Mesendoderm (in vitro differentiated cells): ENCODE results near the gene FHAD1.

ENCODE experiments used
- DNase-seq: peaks from one replicate; pipeline ENCODE4 v3.0.0; 2013
- H2AK5ac ChIP-seq: 2 replicates; pipeline ENCODE4 v1.6.1; 2013; ENCODE audit warnings: low read length, inconsistent platforms
- H2BK120ac ChIP-seq: 2 replicates; pipeline ENCODE4 v1.6.1; 2013; ENCODE audit warnings: low read depth, mild to moderate bottlenecking, low read length, moderate library complexity, mixed read lengths
- H2BK15ac ChIP-seq: replicated peaks from 2 replicates; pipeline ENCODE4 v1.6.1; 2013; ENCODE audit warnings: low read depth, mild to moderate bottlenecking, moderate library complexity
- H2BK5ac ChIP-seq: 2 replicates; pipeline ENCODE4 v1.6.1; 2013; ENCODE audit warnings: low read length, inconsistent platforms
- H3K18ac ChIP-seq: 2 replicates; pipeline ENCODE4 v1.6.1; 2013; ENCODE audit warnings: mild to moderate bottlenecking, low read length, mixed read lengths
- H3K23ac ChIP-seq: one replicate; pipeline ENCODE4 v1.6.1; 2013; ENCODE audit warnings: low read length
- H3K27ac ChIP-seq: 2 replicates; pipeline ENCODE4 v1.5.1; 2013; ENCODE audit warnings: low read depth, mild to moderate bottlenecking, inconsistent platforms, low read length, moderate library complexity
- H3K27me3 ChIP-seq: 2 replicates; pipeline ENCODE4 v1.6.1; 2013; ENCODE audit warnings: low read length, control low read depth, mild to moderate bottlenecking, inconsistent platforms; ENCODE audit not compliant: insufficient read depth, poor library complexity
- H3K36me3 ChIP-seq: 2 replicates; pipeline ENCODE4 v1.6.1; 2013; ENCODE audit warnings: low read length, inconsistent platforms; ENCODE audit not compliant: control insufficient read depth, insufficient read depth
- H3K4ac ChIP-seq: one replicate; pipeline ENCODE4 v1.6.1; 2013; ENCODE audit warnings: low read depth, mild to moderate bottlenecking, low read length, moderate library complexity
- H3K4me1 ChIP-seq: 2 replicates; pipeline ENCODE4 v1.6.1; 2013; ENCODE audit warnings: low read depth, low read length, inconsistent platforms; ENCODE audit not compliant: control insufficient read depth
- H3K4me2 ChIP-seq: 2 replicates; pipeline ENCODE4 v1.6.1; 2013; ENCODE audit warnings: low read length
- H3K4me3 ChIP-seq: 2 replicates; pipeline ENCODE4 v1.5.1; 2013; ENCODE audit warnings: mild to moderate bottlenecking, low read length
- H3K56ac ChIP-seq: one replicate; pipeline ENCODE4 v1.6.1; 2013; ENCODE audit warnings: low read length
- H3K79me1 ChIP-seq: 2 replicates; pipeline ENCODE4 v1.6.1; 2013; ENCODE audit warnings: low read length, inconsistent platforms
- H3K79me2 ChIP-seq: 2 replicates; pipeline ENCODE4 v1.6.1; 2013; ENCODE audit warnings: mild to moderate bottlenecking, low read length; ENCODE audit not compliant: control insufficient read depth, insufficient read depth
- H3K9ac ChIP-seq: 2 replicates; pipeline ENCODE4 v1.6.1; 2013; ENCODE audit warnings: low read length, inconsistent platforms
- H4K5ac ChIP-seq: one replicate; pipeline ENCODE4 v1.6.1; 2013; ENCODE audit warnings: low read length
- H4K8ac ChIP-seq: one replicate; pipeline ENCODE4 v1.6.1; 2013; ENCODE audit warnings: low read depth, mild to moderate bottlenecking, control low read depth, low read length, moderate library complexity
- WGBS: extraction: QIAGEN DNeasy Blood & Tissue Kit; methylation state at CpG from one replicate; pipeline ENCODE4 v1.1.7; 2013; ENCODE audit warnings: low lambda C conversion rate, missing lambda C conversion rate; ENCODE audit not compliant: insufficient coverage; ENCODE audit errors: extremely low coverage; 5-methylcytosine and 5-hydroxymethylcytosine counted together

Gene FHAD1

GRCh38 chr1:15345705-15346345, 98.8 kb downstream of the FHAD1 start:
- H3K4me2 ChIP-seq: no peak overlapping the region
- H3K27me3 ChIP-seq: no peaks in the 10 kb centered on the region
- H3K79me1 ChIP-seq: no peaks in the 10 kb centered on the region
- no peak overlapping the region for H3K23ac ChIP-seq
- no peak overlapping the region for H4K5ac ChIP-seq
- no peaks in the 10 kb centered on the region for H3K4me1 ChIP-seq
- no peaks in the 10 kb centered on the region for H3K79me2 ChIP-seq
- no peak overlapping the region for H3K18ac ChIP-seq
- no peak overlapping the region for H4K8ac ChIP-seq
- DNase-seq: no peak
- H3K36me3 ChIP-seq: no peaks in the 10 kb centered on the region
- H2BK120ac ChIP-seq: no peak overlapping the region
- H3K56ac ChIP-seq: no peak overlapping the region
- H3K4me3 ChIP-seq: no peak overlapping the region
- no peak overlapping the region for H3K4ac ChIP-seq
- no CpG with 5 or more reads among the region's 17 CpGs for WGBS
- H3K9ac ChIP-seq: no peak overlapping the region
- H2AK5ac ChIP-seq: no peak overlapping the region
- H2BK5ac ChIP-seq: no peak overlapping the region
- H2BK15ac ChIP-seq: no peak overlapping the region
- no peak overlapping the region for H3K27ac ChIP-seq

GRCh38 chr1:15346346-15347030, 99.5 kb downstream of the FHAD1 start:
- H3K23ac ChIP-seq: no peak overlapping the region
- no peak overlapping the region for H2BK120ac ChIP-seq
- no peaks in the 10 kb centered on the region for H3K36me3 ChIP-seq
- H2BK15ac ChIP-seq: no peak overlapping the region
- DNase-seq: no peak
- H3K4me2 ChIP-seq: no peak overlapping the region
- no peak overlapping the region for H3K4ac ChIP-seq
- H4K5ac ChIP-seq: no peak overlapping the region
- H3K56ac ChIP-seq: no peak overlapping the region
- no CpG with 5 or more reads among the region's 14 CpGs for WGBS
- H3K4me3 ChIP-seq: no peak overlapping the region
- H3K4me1 ChIP-seq: no peaks in the 10 kb centered on the region
- no peak overlapping the region for H3K18ac ChIP-seq
- no peak overlapping the region for H2AK5ac ChIP-seq
- no peaks in the 10 kb centered on the region for H3K79me2 ChIP-seq
- no peak overlapping the region for H3K9ac ChIP-seq
- H3K27me3 ChIP-seq: no peaks in the 10 kb centered on the region
- no peak overlapping the region for H4K8ac ChIP-seq
- no peaks in the 10 kb centered on the region for H3K79me1 ChIP-seq
- no peak overlapping the region for H3K27ac ChIP-seq
- H2BK5ac ChIP-seq: no peak overlapping the region

- Histone ChIP-seq H3K36me3 (no peaks in the 10 kb centered on the region), H3K4ac (no peak overlapping the region), H3K56ac (no peak overlapping the region), H3K27me3 (no peaks in the 10 kb centered on the region), H3K4me1 (no peaks in the 10 kb centered on the region), H2AK5ac (no peak overlapping the region), H3K4me3 (no peak overlapping the region), H2BK5ac (no peak overlapping the region), H3K27ac (no peak overlapping the region), H3K9ac (no peak overlapping the region), H4K5ac (no peak overlapping the region), H3K23ac (no peak overlapping the region), H2BK120ac (no peak overlapping the region), H3K4me2 (no peak overlapping the region), H3K79me2 (no peaks in the 10 kb centered on the region), H4K8ac (no peak overlapping the region), H3K18ac (no peak overlapping the region), H3K79me1 (no peaks in the 10 kb centered on the region), H2BK15ac (no peak overlapping the region)
- WGBS: no CpG with 5 or more reads among the region's 7 CpGs
- DNase-seq: no peak
Observed at GRCh38 chr1:15347182-15347581, 100.2 kb downstream of the FHAD1 start.

GRCh38 chr1:15348648-15349047, 101.6 kb downstream of the FHAD1 start:
- H3K4me1 ChIP-seq: no peaks in the 10 kb centered on the region
- no CpG with 5 or more reads among the region's 9 CpGs for WGBS

GRCh38 chr1:15349133-15349532, 102.1 kb downstream of the FHAD1 start:
- H3K36me3 ChIP-seq: no peaks in the 10 kb centered on the region
- H2BK120ac ChIP-seq: no peak overlapping the region
- H3K9ac ChIP-seq: no peak overlapping the region
- H3K56ac ChIP-seq: no peak overlapping the region
- H3K4me1 ChIP-seq: no peaks in the 10 kb centered on the region
- H3K27ac ChIP-seq: no peak overlapping the region
- H3K4ac ChIP-seq: no peak overlapping the region
- no peak overlapping the region for H4K5ac ChIP-seq
- H2AK5ac ChIP-seq: no peak overlapping the region
- no peaks in the 10 kb centered on the region for H3K79me1 ChIP-seq
- no peak overlapping the region for H2BK5ac ChIP-seq
- H3K18ac ChIP-seq: no peak overlapping the region
- no peak for DNase-seq
- no peaks in the 10 kb centered on the region for H3K79me2 ChIP-seq
- H3K4me3 ChIP-seq: no peak overlapping the region
- no CpG with 5 or more reads among the region's 6 CpGs for WGBS
- no peak overlapping the region for H3K23ac ChIP-seq
- no peak overlapping the region for H4K8ac ChIP-seq
- no peak overlapping the region for H2BK15ac ChIP-seq
- H3K4me2 ChIP-seq: no peak overlapping the region
- no peaks in the 10 kb centered on the region for H3K27me3 ChIP-seq

More at GRCh38 chr1:15348648-15349047, 101.6 kb downstream of the FHAD1 start:
- H3K4me3 ChIP-seq: no peak overlapping the region
- H3K27me3 ChIP-seq: no peaks in the 10 kb centered on the region
- H3K18ac ChIP-seq: no peak overlapping the region
- H3K79me1 ChIP-seq: no peaks in the 10 kb centered on the region
- H3K4ac ChIP-seq: no peak overlapping the region
- no peak overlapping the region for H3K27ac ChIP-seq
- no peaks in the 10 kb centered on the region for H3K79me2 ChIP-seq
- H3K23ac ChIP-seq: no peak overlapping the region
- no peak overlapping the region for H3K9ac ChIP-seq
- H2BK5ac ChIP-seq: no peak overlapping the region
- no peak overlapping the region for H2BK120ac ChIP-seq
- H3K4me2 ChIP-seq: no peak overlapping the region
- H3K36me3 ChIP-seq: no peaks in the 10 kb centered on the region
- no peak overlapping the region for H2BK15ac ChIP-seq
- DNase-seq: no peak
- no peak overlapping the region for H4K8ac ChIP-seq
- H2AK5ac ChIP-seq: no peak overlapping the region
- no peak overlapping the region for H4K5ac ChIP-seq
- H3K56ac ChIP-seq: no peak overlapping the region
